GM23338 (cell line): ENCODE measurements around the gene ALDH5A1.

Experiments used
- CREB1 ChIP-seq: fragments of 250-450 bp; sonication (Bioruptor Pico); IDR thresholded peaks from 2 replicates; pipeline ENCODE4 v1.5.0; 2020; ENCODE audit warnings: low read depth, mild to moderate bottlenecking, moderate library complexity
- CTCF ChIP-seq, 2 experiments: fragments of 200-600 bp in 1 of 2; sonication (generic) in 1 of 2; conservative IDR thresholded peaks; 2 replicates each; pipeline versions ENCODE4 v1.5.1 to v1.6.1; 2016 to 2017; ENCODE audit warnings: antibody characterized with exemption in 2 of 2, low read depth in 2 of 2, mild to moderate bottlenecking in 2 of 2, moderate library complexity in 1 of 2
- EZH2 ChIP-seq: fragments of 200-600 bp; sonication (generic); IDR thresholded peaks from one replicate; pipeline ENCODE4 v1.8.0; 2017; ENCODE audit warnings: antibody characterized with exemption, mild to moderate bottlenecking, low read depth; ENCODE audit not compliant: unreplicated experiment
- EZH2phosphoT487 ChIP-seq: fragments of 200-600 bp; sonication (generic); IDR thresholded peaks from one replicate; pipeline ENCODE4 v1.8.1; 2018; ENCODE audit warnings: antibody characterized with exemption; ENCODE audit not compliant: unreplicated experiment
- JUNB ChIP-seq: IDR thresholded peaks from one replicate; pipeline ENCODE4 v1.6.1; 2016; ENCODE audit warnings: antibody characterized with exemption; ENCODE audit not compliant: unreplicated experiment
- NANOG ChIP-seq: IDR thresholded peaks from 2 replicates; pipeline ENCODE4 v1.6.1; 2016; ENCODE audit warnings: antibody characterized with exemption, borderline replicate concordance
- POLR2AphosphoS5 ChIP-seq: IDR thresholded peaks from 2 replicates; pipeline ENCODE4 v1.6.1; 2016; ENCODE audit warnings: antibody characterized with exemption, low read depth
- STAT1 ChIP-seq: IDR thresholded peaks from one replicate; pipeline ENCODE4 v1.6.1; 2016; ENCODE audit warnings: antibody characterized with exemption; ENCODE audit not compliant: unreplicated experiment
- ZNF114 ChIP-seq: fragments of 250-450 bp; sonication (Bioruptor Pico); IDR thresholded peaks from 2 replicates; pipeline ENCODE4 v1.5.0; 2020; ENCODE audit warnings: mild to moderate bottlenecking, moderate library complexity
- ZNF331 ChIP-seq: fragments of 250-450 bp; sonication (Bioruptor Pico); IDR thresholded peaks from 2 replicates; pipeline ENCODE4 v1.5.0; 2020; ENCODE audit warnings: low read depth, mild to moderate bottlenecking, moderate library complexity
- TF ChIP-seq, protein P1 (sequence below): IDR thresholded peaks from one replicate; pipeline ENCODE4 v1.6.1; 2018; ENCODE audit warnings: antibody characterized with exemption; ENCODE audit not compliant: unreplicated experiment
- TF ChIP-seq, protein P2 (sequence below): IDR thresholded peaks from 2 replicates; pipeline ENCODE4 v1.6.1; 2016; ENCODE audit warnings: antibody characterized with exemption

GRCh38 chr6:24545183-24545582, 50.4 kb downstream of the ALDH5A1 start:
- TF ChIP-seq CTCF (conservative IDR thresholded peaks at IDR 0.05; ENCODE audit: low read depth in 2 of 2) (no peak), EZH2 (no peak), NANOG (no peak), CREB1 (CRISPR knock-in tag) (no peak), POLR2AphosphoS5 (no peak), STAT1 (no peak), JUNB (no peak), ZNF114 (CRISPR knock-in tag) (no peak), EZH2phosphoT487 (no peak), ZNF331 (no peak)
- TF ChIP-seq, protein P1, sequence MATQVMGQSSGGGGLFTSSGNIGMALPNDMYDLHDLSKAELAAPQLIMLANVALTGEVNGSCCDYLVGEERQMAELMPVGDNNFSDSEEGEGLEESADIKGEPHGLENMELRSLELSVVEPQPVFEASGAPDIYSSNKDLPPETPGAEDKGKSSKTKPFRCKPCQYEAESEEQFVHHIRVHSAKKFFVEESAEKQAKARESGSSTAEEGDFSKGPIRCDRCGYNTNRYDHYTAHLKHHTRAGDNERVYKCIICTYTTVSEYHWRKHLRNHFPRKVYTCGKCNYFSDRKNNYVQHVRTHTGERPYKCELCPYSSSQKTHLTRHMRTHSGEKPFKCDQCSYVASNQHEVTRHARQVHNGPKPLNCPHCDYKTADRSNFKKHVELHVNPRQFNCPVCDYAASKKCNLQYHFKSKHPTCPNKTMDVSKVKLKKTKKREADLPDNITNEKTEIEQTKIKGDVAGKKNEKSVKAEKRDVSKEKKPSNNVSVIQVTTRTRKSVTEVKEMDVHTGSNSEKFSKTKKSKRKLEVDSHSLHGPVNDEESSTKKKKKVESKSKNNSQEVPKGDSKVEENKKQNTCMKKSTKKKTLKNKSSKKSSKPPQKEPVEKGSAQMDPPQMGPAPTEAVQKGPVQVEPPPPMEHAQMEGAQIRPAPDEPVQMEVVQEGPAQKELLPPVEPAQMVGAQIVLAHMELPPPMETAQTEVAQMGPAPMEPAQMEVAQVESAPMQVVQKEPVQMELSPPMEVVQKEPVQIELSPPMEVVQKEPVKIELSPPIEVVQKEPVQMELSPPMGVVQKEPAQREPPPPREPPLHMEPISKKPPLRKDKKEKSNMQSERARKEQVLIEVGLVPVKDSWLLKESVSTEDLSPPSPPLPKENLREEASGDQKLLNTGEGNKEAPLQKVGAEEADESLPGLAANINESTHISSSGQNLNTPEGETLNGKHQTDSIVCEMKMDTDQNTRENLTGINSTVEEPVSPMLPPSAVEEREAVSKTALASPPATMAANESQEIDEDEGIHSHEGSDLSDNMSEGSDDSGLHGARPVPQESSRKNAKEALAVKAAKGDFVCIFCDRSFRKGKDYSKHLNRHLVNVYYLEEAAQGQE: no peak
- TF ChIP-seq, protein P2, sequence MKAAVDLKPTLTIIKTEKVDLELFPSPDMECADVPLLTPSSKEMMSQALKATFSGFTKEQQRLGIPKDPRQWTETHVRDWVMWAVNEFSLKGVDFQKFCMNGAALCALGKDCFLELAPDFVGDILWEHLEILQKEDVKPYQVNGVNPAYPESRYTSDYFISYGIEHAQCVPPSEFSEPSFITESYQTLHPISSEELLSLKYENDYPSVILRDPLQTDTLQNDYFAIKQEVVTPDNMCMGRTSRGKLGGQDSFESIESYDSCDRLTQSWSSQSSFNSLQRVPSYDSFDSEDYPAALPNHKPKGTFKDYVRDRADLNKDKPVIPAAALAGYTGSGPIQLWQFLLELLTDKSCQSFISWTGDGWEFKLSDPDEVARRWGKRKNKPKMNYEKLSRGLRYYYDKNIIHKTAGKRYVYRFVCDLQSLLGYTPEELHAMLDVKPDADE: no peak
